GM08714 (cell line): ENCODE data around the gene ABHD11.

ENCODE experiments used
- H3K4me3 ChIP-seq: fragments of 200-500 bp; sonication (Bioruptor generic); 2 replicates; pipeline ENCODE4 v1.5.1; 2014; ENCODE audit warnings: mild to moderate bottlenecking, low read length, inconsistent platforms
- ZNF274 ChIP-seq: IDR thresholded peaks from 2 replicates; pipeline ENCODE4 v1.6.1; 2012; ENCODE audit warnings: mild to moderate bottlenecking, low read depth, low read length

Gene ABHD11

DNA sequence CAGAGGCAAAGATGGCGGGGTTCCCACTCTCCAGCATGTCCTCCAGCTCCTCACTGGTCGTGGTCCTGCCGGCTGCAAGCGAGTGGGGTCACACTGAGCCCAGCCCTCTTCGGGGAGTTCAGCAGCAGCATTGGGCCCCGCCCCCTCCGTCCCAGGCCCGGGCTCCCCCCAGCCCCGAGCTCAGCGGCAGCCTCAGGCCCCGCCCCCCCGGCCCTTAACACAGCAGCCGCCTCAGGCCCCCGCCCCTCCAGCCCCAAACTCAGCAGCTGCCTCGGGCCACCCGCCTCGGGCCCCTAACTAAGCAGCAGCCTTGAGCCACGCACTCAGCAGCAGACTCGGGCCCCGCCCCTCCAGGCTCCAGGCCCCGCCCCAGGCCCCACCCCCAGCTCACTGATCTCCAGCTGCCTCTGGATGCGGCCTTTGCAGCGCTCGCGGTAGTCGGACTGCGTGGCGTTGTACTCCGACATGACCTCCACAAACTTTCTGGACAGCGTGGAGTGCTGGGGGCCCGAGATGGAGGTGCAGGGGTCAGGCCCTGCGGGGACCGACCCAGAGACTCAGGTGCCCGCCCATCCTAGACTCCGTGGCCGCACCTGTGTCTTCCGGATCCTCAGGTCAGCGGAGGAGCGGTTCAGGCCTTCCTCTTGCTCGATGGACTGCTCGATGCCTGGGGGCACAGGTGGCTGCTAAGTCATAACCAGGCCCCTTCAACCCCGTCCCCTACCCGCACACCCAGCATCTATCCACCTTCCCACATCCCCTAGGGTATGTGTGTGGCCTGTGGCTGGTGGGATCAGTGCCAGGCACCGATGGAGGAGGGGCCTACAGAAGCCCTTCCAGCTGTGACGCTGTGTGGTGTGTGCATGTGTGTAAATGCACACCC is 34.6 kb downstream of the ABHD11 start:
- no peak for TF ChIP-seq ZNF274
- no peak overlapping the region for H3K4me3 ChIP-seq

DNA sequence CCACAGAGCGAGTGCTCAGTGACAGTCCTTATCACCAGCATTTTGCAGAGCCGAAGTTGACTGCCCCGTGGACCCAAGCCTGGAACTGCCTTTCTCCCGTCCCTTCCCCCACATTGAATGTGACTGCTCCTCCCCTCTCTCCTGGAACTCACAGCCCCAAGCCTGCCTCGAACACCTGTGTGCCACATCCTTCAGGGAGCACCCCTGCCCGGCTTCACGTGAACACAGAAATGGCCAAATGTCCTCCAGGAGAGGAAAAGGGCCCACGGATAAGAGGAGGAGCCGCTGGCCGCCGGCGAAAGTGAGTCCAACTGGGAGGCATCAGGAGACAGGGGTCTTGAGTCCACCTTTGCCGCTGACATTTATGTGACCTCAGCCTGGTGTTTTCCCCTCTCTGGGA is 35.4 kb downstream of the ABHD11 start:
- H3K4me3 ChIP-seq: no peak overlapping the region
- TF ChIP-seq ZNF274: no peak

DNA sequence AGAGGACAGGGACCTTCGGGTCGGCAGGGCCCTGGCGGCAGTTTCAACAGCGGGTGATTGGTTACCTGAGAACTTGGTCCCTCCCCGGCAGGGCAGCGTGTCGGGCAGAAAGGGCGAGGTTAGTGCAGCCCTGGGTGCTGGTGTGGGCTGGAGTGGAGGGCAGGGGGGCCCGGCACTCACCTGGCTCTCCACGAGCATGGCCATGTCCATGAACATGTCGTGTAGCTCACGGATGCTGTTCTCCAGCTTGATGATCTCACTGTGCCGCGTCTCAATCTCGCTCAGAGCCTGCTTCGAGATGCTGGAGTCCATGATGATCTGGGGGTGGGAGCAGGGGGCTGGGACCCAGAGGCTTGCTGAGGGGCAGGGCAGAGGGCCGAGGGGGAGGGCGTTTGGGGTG is 35.9 kb downstream of the ABHD11 start:
- TF ChIP-seq ZNF274: no peak

DNA sequence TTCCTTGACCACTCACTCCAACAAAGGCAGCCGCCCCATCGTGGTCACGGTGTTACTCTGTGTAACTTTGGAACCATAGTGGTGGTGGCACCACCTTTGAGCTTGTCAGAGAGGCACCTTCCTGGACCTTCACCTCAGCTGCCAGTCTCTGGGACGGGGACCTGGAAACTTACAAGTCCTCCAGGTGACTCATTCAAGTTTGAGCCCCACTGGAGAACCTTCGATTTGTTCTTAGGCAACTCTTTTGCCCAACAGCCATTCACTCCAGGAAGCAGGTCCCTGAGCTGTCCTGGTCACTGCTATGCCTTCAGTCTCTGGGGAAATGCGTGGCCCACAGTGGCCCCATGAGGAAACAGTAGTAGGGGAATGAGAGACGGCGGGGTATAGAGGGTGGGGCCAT is 36.4 kb downstream of the ABHD11 start:
- no peak for TF ChIP-seq ZNF274
- no peak overlapping the region for H3K4me3 ChIP-seq

More for the DNA sequence above, 35.9 kb downstream of the ABHD11 start:
- no peak overlapping the region for H3K4me3 ChIP-seq

DNA sequence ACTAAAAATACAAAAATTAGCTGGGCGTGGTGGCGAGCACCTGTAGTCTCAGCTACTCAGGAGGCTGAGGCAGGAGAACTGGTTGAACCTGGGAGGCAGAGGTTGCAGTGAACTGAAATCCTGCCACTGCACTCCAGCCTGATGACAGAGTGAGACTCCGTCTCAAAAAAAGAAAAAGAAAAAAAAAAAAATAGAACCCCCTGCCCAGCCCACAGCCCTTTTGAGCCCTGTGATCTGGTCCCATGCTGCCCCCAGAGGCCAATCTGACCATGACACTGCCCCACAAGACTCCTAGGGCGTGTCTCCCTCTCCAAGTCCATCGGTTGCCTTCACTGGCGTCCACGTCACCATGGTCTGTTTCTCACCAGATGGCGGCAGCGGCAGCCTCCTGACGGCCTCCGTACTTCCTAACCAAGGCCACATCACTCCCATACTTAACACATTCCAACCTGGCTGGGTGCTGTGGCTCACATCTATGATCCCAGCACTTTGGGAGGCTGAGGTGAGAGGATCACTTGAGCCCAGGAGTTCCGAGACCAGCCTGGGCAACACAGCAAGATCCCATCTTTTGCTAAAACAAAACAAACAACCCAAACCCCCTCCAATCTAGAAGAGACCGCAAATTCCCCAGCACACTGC is 37.1 kb downstream of the ABHD11 start:
- TF ChIP-seq ZNF274: no peak
- H3K4me3 ChIP-seq: no peak overlapping the region

DNA sequence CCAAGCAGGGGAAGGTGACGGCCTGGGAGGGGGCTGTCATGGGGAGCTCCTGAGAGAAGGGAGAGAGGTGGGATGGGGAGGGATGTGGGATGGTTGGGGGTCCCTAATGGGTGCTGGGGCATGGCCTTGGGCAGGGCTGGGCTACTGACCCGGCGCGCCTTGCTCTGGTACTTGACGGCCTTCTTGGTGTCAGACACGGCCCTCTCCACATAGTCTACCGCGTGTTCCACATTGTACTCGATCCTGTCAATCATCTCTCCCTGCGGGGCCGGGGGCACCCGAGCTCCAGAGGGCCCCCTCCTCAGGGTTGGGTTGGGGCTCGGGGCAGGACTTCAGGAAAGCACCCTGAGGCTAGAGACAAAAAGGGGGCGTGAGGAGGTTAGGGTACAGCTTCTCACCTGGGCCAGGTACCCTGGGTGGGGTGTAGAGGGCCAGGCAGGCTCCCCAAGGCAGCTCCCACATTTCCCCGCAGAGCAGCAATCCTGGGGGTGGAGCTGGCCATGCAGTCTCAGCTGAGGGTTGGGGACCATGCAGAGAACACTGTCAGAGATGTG is 37.9 kb downstream of the ABHD11 start:
- no peak for TF ChIP-seq ZNF274

DNA sequence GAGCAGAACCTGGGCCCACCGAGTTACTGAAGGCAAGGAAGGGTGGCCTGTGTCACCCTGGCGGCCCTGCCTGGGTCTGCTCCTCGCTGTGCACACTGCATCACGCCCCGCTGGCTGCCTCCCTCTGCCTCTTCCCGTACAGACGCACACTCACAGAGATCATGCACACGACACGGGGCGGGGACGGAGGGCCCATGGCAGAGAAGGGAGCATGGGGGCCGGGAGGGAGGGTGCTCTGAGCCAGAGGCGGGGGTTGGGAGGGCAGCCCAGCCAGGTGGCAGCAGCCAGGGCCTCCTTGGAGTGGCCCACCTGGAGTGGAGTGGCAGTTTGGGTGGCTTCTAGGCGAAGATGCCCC is 38.6 kb downstream of the ABHD11 start:
- TF ChIP-seq ZNF274: no peak
- H3K4me3 ChIP-seq: no peak overlapping the region

More for the DNA sequence above, 37.9 kb downstream of the ABHD11 start:
- no peak overlapping the region for H3K4me3 ChIP-seq

DNA sequence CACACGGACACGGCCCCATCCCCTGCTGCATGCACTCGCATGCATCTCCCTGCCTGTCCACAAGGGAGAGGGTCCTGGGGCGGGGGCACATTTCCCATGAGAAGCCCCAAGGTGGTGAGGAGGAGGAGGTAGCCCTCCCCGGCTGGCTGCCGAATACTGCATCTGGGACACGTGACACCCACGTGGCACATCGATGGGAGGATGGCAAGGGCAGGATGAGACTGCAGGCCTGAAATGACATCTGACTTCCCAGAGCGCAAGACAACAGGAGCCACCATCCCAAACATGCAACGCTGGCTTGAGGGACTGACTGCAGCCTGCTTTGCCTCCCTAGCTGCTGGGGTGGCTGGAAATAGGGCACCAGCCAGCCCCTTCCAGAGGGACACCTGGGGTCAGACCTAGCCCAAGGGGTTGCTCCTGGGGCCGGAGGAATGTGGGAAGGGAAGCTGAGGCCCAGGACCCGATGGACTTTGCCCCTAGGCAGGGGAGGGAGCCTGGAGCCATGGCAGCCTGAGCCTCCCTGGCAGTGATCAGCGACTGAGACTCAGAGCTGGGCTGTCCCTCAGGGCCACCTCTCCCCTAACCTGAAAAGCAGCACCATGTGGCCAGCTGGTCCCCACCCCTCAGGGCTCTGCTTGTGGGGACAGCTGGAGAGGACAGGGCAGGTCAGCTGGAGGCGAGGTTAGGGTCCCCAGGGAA is 39.1 kb downstream of the ABHD11 start:
- no peak overlapping the region for H3K4me3 ChIP-seq

DNA sequence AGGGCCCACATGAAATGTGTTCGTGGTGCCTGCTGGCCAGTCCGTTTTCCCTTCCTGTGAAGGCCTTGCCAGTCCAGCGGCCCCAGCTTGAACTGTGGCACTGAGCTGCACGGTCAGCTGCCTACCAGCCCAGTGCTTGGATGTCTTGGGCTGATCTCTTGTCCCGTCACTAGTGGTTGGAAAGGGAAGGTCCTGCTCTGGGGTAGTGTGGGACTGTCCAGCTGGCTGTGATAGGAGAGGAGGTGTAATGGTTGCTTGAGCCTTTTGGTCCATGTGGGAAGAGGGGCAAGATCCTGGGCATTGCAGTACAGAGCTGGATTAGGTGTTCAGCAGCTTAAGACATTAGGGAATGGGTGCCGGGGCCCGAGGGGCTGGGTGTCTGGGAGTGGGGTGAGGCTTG is 40.2 kb downstream of the ABHD11 start:
- H3K4me3 ChIP-seq: no peak overlapping the region
- TF ChIP-seq ZNF274: no peak

More for the DNA sequence above, 39.1 kb downstream of the ABHD11 start:
- no peak for TF ChIP-seq ZNF274

DNA sequence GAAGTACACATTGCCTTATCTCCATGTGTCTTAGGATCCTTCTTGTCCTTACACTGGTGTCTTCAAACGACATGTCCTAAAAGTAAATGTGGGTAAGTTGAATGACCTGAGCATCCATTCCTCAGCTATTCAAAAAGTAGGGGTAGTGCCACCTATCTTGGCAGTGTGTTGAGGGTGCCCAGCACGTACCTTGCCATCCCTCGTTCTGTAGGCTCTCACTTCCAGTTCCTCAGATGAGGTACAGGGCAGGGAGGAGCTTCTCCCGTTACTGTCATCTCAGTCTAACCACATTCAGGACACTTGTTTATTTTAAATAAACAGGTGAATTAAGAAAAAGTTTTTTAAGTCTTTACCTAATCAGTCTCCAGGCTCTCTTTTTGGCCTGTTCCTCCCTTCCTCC is 42.2 kb downstream of the ABHD11 start:
- TF ChIP-seq ZNF274: no peak
- H3K4me3 ChIP-seq: no peak overlapping the region

DNA sequence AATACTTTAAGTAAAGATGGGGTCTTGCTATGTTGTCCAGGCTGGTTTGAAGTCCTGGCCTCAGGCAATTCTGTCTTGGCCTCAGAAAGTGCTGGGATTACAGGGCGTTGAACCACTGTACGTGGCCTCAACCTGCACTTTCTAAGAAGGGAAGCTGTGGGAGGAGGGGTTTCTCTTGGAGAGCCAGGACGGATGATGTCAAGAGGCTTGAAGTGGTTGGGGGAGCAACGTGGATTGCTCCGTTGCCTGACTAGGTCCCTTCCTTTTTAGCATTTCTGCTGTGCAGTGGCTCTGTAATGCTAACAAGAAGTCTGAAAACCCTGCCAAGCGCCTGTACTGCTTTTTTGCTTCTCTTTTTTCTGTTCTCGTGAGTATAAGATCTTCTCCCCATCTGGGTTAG is 48.0 kb downstream of the ABHD11 start:
- no peak overlapping the region for H3K4me3 ChIP-seq
- TF ChIP-seq ZNF274: no peak

DNA sequence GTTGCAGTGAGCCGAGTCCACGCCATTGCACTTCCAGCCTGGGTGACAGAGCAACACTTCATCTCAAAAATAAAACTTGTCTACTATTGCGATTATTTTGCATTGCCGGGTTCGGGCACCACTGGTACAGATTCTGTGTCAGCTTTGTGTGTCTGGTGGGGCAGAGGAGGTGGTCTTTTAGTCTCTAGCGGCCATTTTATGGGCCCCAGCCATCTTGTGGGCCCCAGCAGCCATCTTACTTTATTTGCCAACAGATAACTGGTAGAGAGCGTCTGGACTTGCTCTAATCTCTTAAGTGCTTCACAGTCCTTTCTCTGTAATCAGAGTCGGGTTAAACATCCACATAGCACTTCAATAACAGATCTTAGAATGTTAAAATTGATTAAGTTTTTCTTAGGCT is 50.3 kb downstream of the ABHD11 start:
- no peak for TF ChIP-seq ZNF274
- no peak overlapping the region for H3K4me3 ChIP-seq
